ENCODE data around the gene SLC31A1. TPM values are rescaled to one million over a fixed set of nuclear protein-coding genes. Genes with fewer than 3 reads are reported as not detected.

Gene SLC31A1
- total and polyA plus RNA-seq, 2 experiments from 2014 or later = 19.7 to 32.6 TPM

GRCh38 chr9:113179839-113180238 lies 41.5 kb upstream of the SLC31A1 start:
- H3K27me3 ChIP-seq = no peaks in the 10 kb centered on the region
- no peak for DNase-seq (ENCODE audit: low read depth in 1 of 2, low spot score in 1 of 2)
- no peaks in the 10 kb centered on the region for H3K9me3 ChIP-seq (ENCODE audit: low read depth)
- no peak for TF ChIP-seq CTCF (IDR thresholded peaks at IDR 0.05; ENCODE audit: low read depth, low read length)
- H3K4me3 ChIP-seq = no peak overlapping the region
- H3K27ac ChIP-seq = peak overlapping the region; percentile 11
- H3K4me1 ChIP-seq (ENCODE audit: low read depth) = no peaks in the 10 kb centered on the region
- H3K36me3 ChIP-seq = peaks cover 63% of the 10 kb centered on the region

- peaks cover 64% of the 10 kb centered on the region for H3K36me3 ChIP-seq
- no peak for TF ChIP-seq CTCF (IDR thresholded peaks at IDR 0.05; ENCODE audit: low read depth, low read length)
- DNase-seq (ENCODE audit: low read depth in 1 of 2, low spot score in 1 of 2) = no peak
- H3K4me3 ChIP-seq = no peak overlapping the region
- no peaks in the 10 kb centered on the region for H3K9me3 ChIP-seq (ENCODE audit: low read depth)
- H3K27me3 ChIP-seq = no peaks in the 10 kb centered on the region
- H3K27ac ChIP-seq = no peak overlapping the region
- H3K4me1 ChIP-seq (ENCODE audit: low read depth) = no peaks in the 10 kb centered on the region
These were observed 40.2 kb upstream of the SLC31A1 start for GRCh38 chr9:113181165-113181564.

GRCh38 chr9:113183956-113184488 lies 37.3 kb upstream of the SLC31A1 start:
- Histone ChIP-seq H3K4me3 (no peak overlapping the region), H3K27me3 (no peaks in the 10 kb centered on the region), H3K27ac (no peak overlapping the region), H3K36me3 (peaks cover 61% of the 10 kb centered on the region), H3K4me1 (ENCODE audit: low read depth) (no peaks in the 10 kb centered on the region), H3K9me3 (ENCODE audit: low read depth) (no peaks in the 10 kb centered on the region)
- DNase-seq (ENCODE audit: low read depth in 1 of 2, low spot score in 1 of 2) = no peak
- TF ChIP-seq CTCF (IDR thresholded peaks at IDR 0.05; ENCODE audit: low read depth, low read length) = no peak

- peaks cover 62% of the 10 kb centered on the region for H3K36me3 ChIP-seq
- no peaks in the 10 kb centered on the region for H3K4me1 ChIP-seq (ENCODE audit: low read depth)
- no peaks in the 10 kb centered on the region for H3K9me3 ChIP-seq (ENCODE audit: low read depth)
- TF ChIP-seq CTCF (IDR thresholded peaks at IDR 0.05; ENCODE audit: low read depth, low read length) = no peak
- no peak overlapping the region for H3K27ac ChIP-seq
- H3K4me3 ChIP-seq = no peak overlapping the region
- H3K27me3 ChIP-seq = no peaks in the 10 kb centered on the region
- DNase-seq (ENCODE audit: low read depth in 1 of 2, low spot score in 1 of 2) = no peak
These were observed 36.8 kb upstream of the SLC31A1 start for GRCh38 chr9:113184539-113184938.

GRCh38 chr9:113185271-113185670 lies 36.1 kb upstream of the SLC31A1 start:
- no peak for TF ChIP-seq CTCF (IDR thresholded peaks at IDR 0.05; ENCODE audit: low read depth, low read length)
- Histone ChIP-seq H3K4me3 (no peak overlapping the region), H3K36me3 (peaks cover 66% of the 10 kb centered on the region), H3K27ac (no peak overlapping the region), H3K27me3 (no peaks in the 10 kb centered on the region), H3K9me3 (ENCODE audit: low read depth) (no peaks in the 10 kb centered on the region), H3K4me1 (ENCODE audit: low read depth) (no peaks in the 10 kb centered on the region)
- peak in 1 of 2 donors; percentile 33 for DNase-seq (ENCODE audit: low read depth in 1 of 2, low spot score in 1 of 2)

Measured in cardiac muscle cell (in vitro differentiated cells and primary cell).